AG04449 (cell line): ENCODE measurements around the gene KIAA0040.

Experiments used
- CTCF ChIA-PET: fragments of 350-600 bp; formaldehyde crosslinking; extraction: SDS; loops from one replicate; lab custom pipeline; 2021; ENCODE audit warnings: antibody characterized with exemption; lab: Yijun Ruan, JAX
- POLR2A ChIA-PET: fragments of 400-600, 350-600 bp; formaldehyde crosslinking; extraction: SDS; loops from one replicate; lab custom pipeline; 2020; ENCODE audit warnings: antibody characterized with exemption, inconsistent platforms; lab: Yijun Ruan, JAX
- DNase-seq: peaks from one replicate; pipeline ENCODE4 v3.0.0-alpha.2; 2010; ENCODE audit warnings: low read depth, low spot score
- H3K4me3 ChIP-seq: 2 replicates; pipeline ENCODE4 v1.5.1; 2011; ENCODE audit warnings: low read depth, mild to moderate bottlenecking, control low read depth, low read length
- TF ChIP-seq, protein P1 (sequence below): IDR thresholded peaks from one replicate; pipeline ENCODE4 v1.5.1; 2011; ENCODE audit warnings: mild to moderate bottlenecking, moderate library complexity, low read length, control low read depth, inconsistent platforms; ENCODE audit not compliant: insufficient read depth; ENCODE audit errors: missing control alignments

KIAA0040 gene

DNA sequence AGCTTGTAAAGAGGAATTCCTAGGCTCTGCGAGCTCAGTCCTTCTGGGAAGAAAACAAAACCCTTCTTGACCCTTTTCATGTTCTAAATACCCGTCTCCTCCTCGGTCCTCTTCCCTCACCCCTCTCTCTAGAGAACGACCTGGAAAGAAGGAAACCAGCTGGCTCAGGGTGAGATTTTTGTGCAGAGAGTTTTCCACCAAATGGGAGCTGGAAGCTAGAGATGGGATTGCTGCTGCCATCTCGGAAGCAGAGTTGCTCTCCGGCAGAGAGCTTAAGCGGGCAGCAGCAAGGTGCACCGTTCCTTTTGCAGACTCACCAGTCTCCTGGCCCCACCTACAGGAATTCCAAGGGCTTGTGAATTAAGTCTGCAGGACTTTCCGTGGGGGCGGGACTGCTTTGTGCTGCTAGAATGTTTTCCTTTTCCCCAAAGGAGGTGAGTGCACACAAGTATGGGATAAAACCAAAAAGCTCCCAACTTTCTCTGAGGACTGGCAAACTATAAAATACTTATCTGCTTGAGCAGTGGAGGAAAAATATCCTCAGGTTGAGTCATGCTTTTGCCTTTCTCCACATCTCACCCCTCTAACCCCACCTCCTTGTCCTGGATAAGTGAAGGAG lies 29.1 kb upstream of the KIAA0040 start:
- TF ChIP-seq, protein P1, sequence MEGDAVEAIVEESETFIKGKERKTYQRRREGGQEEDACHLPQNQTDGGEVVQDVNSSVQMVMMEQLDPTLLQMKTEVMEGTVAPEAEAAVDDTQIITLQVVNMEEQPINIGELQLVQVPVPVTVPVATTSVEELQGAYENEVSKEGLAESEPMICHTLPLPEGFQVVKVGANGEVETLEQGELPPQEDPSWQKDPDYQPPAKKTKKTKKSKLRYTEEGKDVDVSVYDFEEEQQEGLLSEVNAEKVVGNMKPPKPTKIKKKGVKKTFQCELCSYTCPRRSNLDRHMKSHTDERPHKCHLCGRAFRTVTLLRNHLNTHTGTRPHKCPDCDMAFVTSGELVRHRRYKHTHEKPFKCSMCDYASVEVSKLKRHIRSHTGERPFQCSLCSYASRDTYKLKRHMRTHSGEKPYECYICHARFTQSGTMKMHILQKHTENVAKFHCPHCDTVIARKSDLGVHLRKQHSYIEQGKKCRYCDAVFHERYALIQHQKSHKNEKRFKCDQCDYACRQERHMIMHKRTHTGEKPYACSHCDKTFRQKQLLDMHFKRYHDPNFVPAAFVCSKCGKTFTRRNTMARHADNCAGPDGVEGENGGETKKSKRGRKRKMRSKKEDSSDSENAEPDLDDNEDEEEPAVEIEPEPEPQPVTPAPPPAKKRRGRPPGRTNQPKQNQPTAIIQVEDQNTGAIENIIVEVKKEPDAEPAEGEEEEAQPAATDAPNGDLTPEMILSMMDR = no peak
- no peak for DNase-seq
- ChIA-PET CTCF (no interaction called here), POLR2A (no interaction called here)
- no peak overlapping the region for H3K4me3 ChIP-seq

DNA sequence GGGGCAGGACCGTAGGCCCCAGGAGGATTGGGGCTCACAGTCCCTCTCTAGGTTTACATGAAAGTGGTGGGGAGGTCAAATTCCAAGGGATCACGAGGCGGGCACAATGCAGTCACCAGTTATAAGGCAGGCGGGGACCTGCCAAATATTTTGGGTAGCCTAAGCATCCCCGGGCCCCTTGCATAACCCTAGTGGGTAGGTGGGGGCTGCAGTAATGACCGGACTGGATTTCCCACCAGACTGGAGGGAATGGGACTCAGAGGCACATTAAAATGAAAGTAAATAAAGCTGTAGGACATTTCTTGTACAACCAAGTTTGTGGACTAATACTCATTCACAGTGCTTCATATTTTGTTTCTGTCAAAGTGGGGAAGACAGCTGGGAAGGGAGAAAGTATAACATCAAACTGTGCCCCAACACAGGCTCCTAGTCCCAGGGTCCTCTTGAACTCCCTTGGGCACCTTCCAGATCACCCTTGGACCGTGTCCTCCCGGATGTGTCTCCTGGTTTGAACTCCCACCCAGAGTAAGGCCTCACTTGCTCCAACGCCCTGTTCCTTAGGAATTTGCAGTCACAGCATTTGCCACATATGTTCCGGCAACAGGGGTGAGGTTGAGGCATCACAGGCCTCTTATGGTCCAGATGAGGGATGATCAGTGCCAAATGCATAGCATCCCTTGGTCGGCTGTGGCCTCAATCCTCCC lies 28.4 kb upstream of the KIAA0040 start:
- H3K4me3 ChIP-seq = no peak overlapping the region
- DNase-seq = no peak
- TF ChIP-seq, protein P1 = no peak
- POLR2A ChIA-PET = no interaction called here
- CTCF ChIA-PET = no interaction called here

DNA sequence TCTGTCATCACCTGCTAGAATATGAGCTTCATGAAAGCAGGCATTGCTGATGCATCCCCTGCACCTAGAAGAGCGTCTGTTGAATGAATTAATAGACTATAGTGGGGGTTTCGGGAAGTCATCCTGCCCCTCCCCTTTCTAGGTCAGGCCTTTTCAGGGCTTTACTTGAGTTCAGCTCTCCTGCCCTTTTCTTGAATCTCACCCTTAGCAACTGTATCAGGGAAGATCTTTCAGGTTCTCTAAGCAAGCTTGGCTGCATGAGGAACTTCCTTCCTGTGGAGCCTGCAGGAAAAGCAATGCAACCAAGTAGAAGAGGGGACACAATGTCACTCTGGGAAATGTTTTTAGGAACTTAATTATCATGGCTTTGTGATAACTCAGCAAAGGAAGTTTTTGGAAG lies 27.2 kb upstream of the KIAA0040 start:
- no peak overlapping the region for H3K4me3 ChIP-seq
- DNase-seq = no peak
- CTCF ChIA-PET = no interaction called here
- TF ChIP-seq, protein P1 = no peak
- POLR2A ChIA-PET = no interaction called here

DNA sequence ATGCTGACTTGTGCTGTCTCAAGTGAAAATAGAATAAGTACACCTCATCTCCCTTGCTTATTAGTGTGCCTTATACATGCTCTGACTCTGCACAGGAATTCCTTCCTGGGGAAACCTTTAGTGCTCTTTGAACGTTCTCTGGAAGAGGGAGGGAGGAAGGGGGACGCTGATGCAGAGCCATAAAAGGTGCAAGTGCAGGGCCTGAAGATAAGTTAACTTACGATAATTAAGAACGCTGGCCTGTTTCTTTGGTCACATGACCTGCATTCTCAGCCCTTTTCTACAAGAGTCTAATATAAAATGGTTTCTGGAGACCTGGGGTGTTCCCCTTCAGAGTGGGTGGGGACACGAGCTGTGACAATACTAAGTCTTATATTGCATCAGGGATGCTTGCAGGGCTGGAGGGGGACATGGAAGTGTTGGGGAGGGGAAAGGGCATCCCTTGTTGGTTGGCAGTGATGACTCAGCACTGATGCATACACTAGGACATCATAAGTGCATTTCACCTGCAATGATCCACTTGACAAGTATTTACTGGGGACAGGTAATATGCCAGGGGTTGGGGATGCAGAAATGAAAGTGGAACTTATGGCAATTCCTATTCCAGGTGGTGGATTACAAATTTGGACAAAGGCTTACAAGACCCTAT lies 26.3 kb upstream of the KIAA0040 start:
- H3K4me3 ChIP-seq = no peak overlapping the region
- POLR2A ChIA-PET = no interaction called here
- CTCF ChIA-PET = no interaction called here
- TF ChIP-seq, protein P1 = no peak
- DNase-seq = no peak

DNA sequence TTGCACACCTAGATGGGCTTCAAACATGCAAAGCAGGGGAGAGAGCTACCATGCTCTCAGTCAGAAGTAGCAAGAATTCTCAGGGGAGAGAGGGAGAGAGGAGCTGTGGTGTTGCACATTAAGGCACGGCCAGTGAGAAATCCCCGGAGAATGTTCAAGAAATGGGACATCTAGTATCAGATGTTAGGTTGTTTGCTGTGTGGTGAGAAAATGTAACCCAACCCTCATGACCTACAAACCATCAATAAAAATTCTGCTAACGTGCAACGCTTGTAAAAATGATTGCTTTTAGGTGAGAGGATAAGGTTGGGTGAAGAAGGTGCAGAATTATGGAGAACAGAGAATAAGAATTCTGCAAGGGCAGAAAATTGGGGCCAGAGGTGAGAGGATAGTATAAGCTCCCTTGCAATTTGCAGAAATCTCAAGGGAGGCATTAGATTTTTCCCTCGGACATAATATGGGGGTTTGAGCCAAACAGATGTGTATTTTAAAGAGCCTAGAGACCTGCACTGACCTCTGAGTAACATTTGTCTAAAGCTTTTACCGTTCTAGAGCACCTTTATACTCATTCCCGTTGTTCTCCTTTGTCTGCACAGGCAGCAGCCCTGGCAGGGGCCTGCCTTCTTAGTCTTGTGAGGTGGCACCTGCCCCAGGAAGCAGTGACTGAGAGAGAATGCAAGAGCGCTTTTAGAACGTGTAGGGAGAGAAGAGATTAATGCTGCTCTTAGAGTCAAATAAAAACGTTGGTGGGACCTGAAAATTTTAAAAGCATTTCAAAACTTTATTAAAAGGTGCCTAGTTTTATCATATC lies 25.4 kb upstream of the KIAA0040 start:
- ChIA-PET CTCF (no interaction called here), POLR2A (no interaction called here)
- H3K4me3 ChIP-seq = no peak overlapping the region
- DNase-seq = no peak
- TF ChIP-seq, protein P1 = no peak

DNA sequence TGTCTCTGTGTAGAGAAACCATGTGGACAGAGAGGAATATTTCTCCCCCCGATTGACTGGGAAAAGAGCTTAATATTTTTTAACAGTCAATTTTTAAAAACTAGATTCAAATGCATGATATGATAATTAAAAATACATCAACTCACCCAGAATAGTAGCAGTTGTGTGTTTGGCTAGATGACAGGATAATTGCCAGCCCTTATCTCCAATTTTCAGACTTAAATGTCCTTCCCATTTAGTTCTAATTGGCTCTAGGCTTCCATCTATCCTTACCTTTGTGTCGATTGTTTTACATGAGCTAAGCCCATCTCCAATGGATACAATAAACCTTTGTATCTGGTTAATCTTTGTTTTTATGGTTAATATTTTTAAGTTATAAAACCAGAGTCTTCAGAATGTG lies 23.9 kb upstream of the KIAA0040 start:
- H3K4me3 ChIP-seq = no peak overlapping the region
- ChIA-PET POLR2A (interaction anchor here (0.6 kb wide), 1 partner anchor 303 kb away, joined by 3 read pairs; no protein-coding TSS in a partner anchor), CTCF (interaction anchor here (1.3 kb wide), 1 partner anchor 91 kb away, joined by 5 read pairs; no protein-coding TSS in a partner anchor)
- no peak for DNase-seq
- TF ChIP-seq, protein P1 = no peak
